Caco-2 (cell line): Measurements from ENCODE around the gene STT3B. TPM values are rescaled to one million over a fixed set of nuclear protein-coding genes. Genes with fewer than 3 reads are reported as not detected.

Experiments
- BruUV-seq: library from RNA; stranded (reverse); fragments of 400-500 nt; replicated peaks from 2 replicates; lab custom pipeline; 2021; lab: Mats Ljungman, UMichigan
- CTCF ChIA-PET: fragments of 300-600 bp; sonication (Branson Sonifier 250); formaldehyde crosslinking; loops from one replicate; lab custom pipeline; 2022; ENCODE audit warnings: antibody characterized with exemption; lab: Charles Lee
- POLR2A ChIA-PET: fragments of 300-600 bp; sonication (Branson Sonifier 250); formaldehyde crosslinking; loops from one replicate; lab custom pipeline; 2022; ENCODE audit warnings: antibody characterized with exemption; lab: Charles Lee
- DNase-seq, 2 experiments: peaks; one replicate each; pipeline versions ENCODE4 v3.0.0 to v3.0.0-alpha.2; 2020 to 2022
- H3K27me3 ChIP-seq: replicated peaks from 2 replicates; pipeline ENCODE4 v1.6.0; 2011; ENCODE audit warnings: low read length; ENCODE audit not compliant: control insufficient read depth, insufficient read depth
- H3K36me3 ChIP-seq: 2 replicates; pipeline ENCODE4 v1.5.1; 2011; ENCODE audit warnings: low read length; ENCODE audit not compliant: control insufficient read depth, insufficient read depth
- H3K4me1 ChIP-seq: fragments of 250-450 bp; sonication (Bioruptor Pico); 2 replicates; pipeline ENCODE4 v1.5.1; 2020; ENCODE audit warnings: mild to moderate bottlenecking
- H3K4me3 ChIP-seq: 2 replicates; pipeline ENCODE4 v1.5.1; 2011; ENCODE audit warnings: low read depth, mild to moderate bottlenecking, control low read depth, low read length
- H3K9me3 ChIP-seq: fragments of 250-450 bp; sonication (Bioruptor Pico); 2 replicates; pipeline ENCODE4 v1.5.1; 2020; ENCODE audit warnings: mild to moderate bottlenecking, moderate library complexity
- H3K27ac Mint-ChIP-seq: one replicate; pipeline ENCODE4 v1.8.0; 2022; ENCODE audit warnings: mixed read lengths; ENCODE audit not compliant: unreplicated experiment
- H3K27me3 Mint-ChIP-seq: one replicate; pipeline ENCODE4 v1.8.0; 2022; ENCODE audit warnings: mixed read lengths; ENCODE audit not compliant: insufficient read depth, unreplicated experiment
- H3K36me3 Mint-ChIP-seq: one replicate; pipeline ENCODE4 v1.8.0; 2022; ENCODE audit warnings: mild to moderate bottlenecking, mixed read lengths; ENCODE audit not compliant: insufficient read depth, unreplicated experiment
- H3K4me1 Mint-ChIP-seq: one replicate; pipeline ENCODE4 v1.8.0; 2022; ENCODE audit warnings: low read depth, mixed read lengths; ENCODE audit not compliant: unreplicated experiment
- H3K4me3 Mint-ChIP-seq: one replicate; pipeline ENCODE4 v1.8.0; 2022; ENCODE audit warnings: mild to moderate bottlenecking, moderate library complexity, mixed read lengths; ENCODE audit not compliant: unreplicated experiment
- H3K9me3 Mint-ChIP-seq: one replicate; pipeline ENCODE4 v1.8.0; 2022; ENCODE audit warnings: mixed read lengths; ENCODE audit not compliant: unreplicated experiment
- intact Hi-C: fragments of 100-400 bp; cut with micrococcal nuclease; formaldehyde crosslinking; loops from one replicate; pipeline ENCODE4 v1.10.0; 2022; ENCODE audit not compliant: unreplicated experiment
- total RNA-seq: library from RNA; stranded (reverse); gene quantifications from 2 replicates; pipeline ENCODE4 v1.2.3, GENCODE V29; 2022
- TF ChIP-seq, protein P1 (sequence below), 2 experiments: fragments of 200-600 bp in 1 of 2; IDR thresholded peaks; 1 replicate in 1 of 2; 2 replicates in 1 of 2; pipeline versions ENCODE4 v1.5.1 to v1.8.0; 2011 to 2022; ENCODE audit warnings: antibody characterized with exemption in 1 of 2, control low read depth in 1 of 2, inconsistent platforms in 1 of 2, low read depth in 1 of 2, low read length in 1 of 2, mild to moderate bottlenecking in 1 of 2, moderate library complexity in 1 of 2; ENCODE audit not compliant: insufficient read depth in 1 of 2, severe bottlenecking in 1 of 2, unreplicated experiment in 1 of 2

The STT3B gene
- total RNA-seq, 1 experiment from 2014 or later, result 162 TPM

- no peak overlapping the region for H3K4me3 ChIP-seq
- H3K27me3 Mint-ChIP-seq, result no peaks in the 10 kb centered on the region
- intact Hi-C loops, result no loop called here
- no peaks in the 10 kb centered on the region for H3K4me1 Mint-ChIP-seq
- ChIA-PET CTCF (no interaction called here), POLR2A (interaction anchor here (1.6 kb wide), 1 partner anchor 10 kb away, joined by 6 read pairs; the partner anchor contains the start of gene STT3B)
- TF ChIP-seq, protein P1, sequence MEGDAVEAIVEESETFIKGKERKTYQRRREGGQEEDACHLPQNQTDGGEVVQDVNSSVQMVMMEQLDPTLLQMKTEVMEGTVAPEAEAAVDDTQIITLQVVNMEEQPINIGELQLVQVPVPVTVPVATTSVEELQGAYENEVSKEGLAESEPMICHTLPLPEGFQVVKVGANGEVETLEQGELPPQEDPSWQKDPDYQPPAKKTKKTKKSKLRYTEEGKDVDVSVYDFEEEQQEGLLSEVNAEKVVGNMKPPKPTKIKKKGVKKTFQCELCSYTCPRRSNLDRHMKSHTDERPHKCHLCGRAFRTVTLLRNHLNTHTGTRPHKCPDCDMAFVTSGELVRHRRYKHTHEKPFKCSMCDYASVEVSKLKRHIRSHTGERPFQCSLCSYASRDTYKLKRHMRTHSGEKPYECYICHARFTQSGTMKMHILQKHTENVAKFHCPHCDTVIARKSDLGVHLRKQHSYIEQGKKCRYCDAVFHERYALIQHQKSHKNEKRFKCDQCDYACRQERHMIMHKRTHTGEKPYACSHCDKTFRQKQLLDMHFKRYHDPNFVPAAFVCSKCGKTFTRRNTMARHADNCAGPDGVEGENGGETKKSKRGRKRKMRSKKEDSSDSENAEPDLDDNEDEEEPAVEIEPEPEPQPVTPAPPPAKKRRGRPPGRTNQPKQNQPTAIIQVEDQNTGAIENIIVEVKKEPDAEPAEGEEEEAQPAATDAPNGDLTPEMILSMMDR (IDR thresholded peaks at IDR 0.05; ENCODE audit: insufficient read depth in 1 of 2, low read depth in 1 of 2, low read length in 1 of 2, severe bottlenecking in 1 of 2, unreplicated experiment in 1 of 2), result no peak
- H3K9me3 Mint-ChIP-seq, result no peaks in the 10 kb centered on the region
- H3K4me3 Mint-ChIP-seq, result no peak overlapping the region
- H3K27ac Mint-ChIP-seq, result no peak overlapping the region
- H3K4me1 ChIP-seq, result no peaks in the 10 kb centered on the region
- no peak for DNase-seq
- no peaks in the 10 kb centered on the region for H3K27me3 ChIP-seq
- no peaks in the 10 kb centered on the region for H3K36me3 ChIP-seq
- no peaks in the 10 kb centered on the region for H3K9me3 ChIP-seq
- no peaks in the 10 kb centered on the region for H3K36me3 Mint-ChIP-seq
- no TSS peak for BruUV-seq
Observed at GRCh38 chr3:31522152-31522551, 10.6 kb upstream of the STT3B start.

DNA sequence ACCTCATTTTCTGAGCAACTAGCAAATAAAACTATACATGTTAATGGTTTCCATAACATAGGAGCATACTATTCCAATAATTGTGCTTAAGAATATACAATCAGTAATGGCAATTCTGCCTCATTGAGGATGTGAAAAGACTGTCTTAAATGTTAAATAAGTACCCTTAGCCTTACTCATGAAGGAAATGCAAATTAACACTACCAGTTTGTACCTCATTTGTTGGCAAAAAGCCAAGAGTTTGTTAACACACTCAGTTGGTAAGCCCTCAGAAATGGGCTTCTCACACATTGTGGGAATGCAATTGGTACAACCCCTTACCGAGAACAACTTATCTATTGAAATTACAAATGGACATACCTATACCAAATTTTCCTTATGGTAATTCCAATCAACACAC is 9.2 kb upstream of the STT3B start:
- Mint-ChIP-seq H3K4me1 (no peaks in the 10 kb centered on the region), H3K36me3 (no peaks in the 10 kb centered on the region), H3K9me3 (no peaks in the 10 kb centered on the region), H3K27ac (no peak overlapping the region), H3K4me3 (no peak overlapping the region), H3K27me3 (no peaks in the 10 kb centered on the region)
- Histone ChIP-seq H3K36me3 (no peaks in the 10 kb centered on the region), H3K9me3 (no peaks in the 10 kb centered on the region), H3K4me1 (no peaks in the 10 kb centered on the region), H3K4me3 (no peak overlapping the region), H3K27me3 (no peaks in the 10 kb centered on the region)
- TF ChIP-seq, protein P1 (IDR thresholded peaks at IDR 0.05; ENCODE audit: insufficient read depth in 1 of 2, low read depth in 1 of 2, low read length in 1 of 2, severe bottlenecking in 1 of 2, unreplicated experiment in 1 of 2), result no peak
- POLR2A ChIA-PET, result no interaction called here
- CTCF ChIA-PET, result no interaction called here
- intact Hi-C loops, result no loop called here
- no peak for DNase-seq
- BruUV-seq, result no TSS peak

DNA sequence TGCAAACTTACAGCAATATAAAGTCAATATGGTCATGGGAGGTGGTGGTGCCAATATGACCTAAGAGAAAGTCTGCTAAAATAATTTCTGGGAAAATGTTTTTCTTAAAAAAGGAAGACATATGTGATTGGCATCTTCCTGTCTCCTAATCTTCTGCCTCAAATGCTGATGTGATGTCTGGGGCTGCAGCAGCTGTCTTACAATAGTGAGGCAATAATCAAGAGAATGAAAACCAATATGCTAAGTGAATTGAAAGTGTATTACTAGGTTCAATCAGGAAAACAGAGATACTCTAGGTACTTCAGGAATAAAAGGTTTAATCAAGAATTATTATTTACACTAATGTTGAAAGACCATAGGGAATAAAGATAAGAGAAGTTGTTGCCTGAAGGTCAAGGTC is 7.2 kb upstream of the STT3B start:
- Mint-ChIP-seq H3K4me3 (no peak overlapping the region), H3K4me1 (no peaks in the 10 kb centered on the region), H3K36me3 (no peaks in the 10 kb centered on the region), H3K27me3 (no peaks in the 10 kb centered on the region), H3K9me3 (no peaks in the 10 kb centered on the region), H3K27ac (no peak overlapping the region)
- CTCF ChIA-PET, result no interaction called here
- Histone ChIP-seq H3K9me3 (no peaks in the 10 kb centered on the region), H3K36me3 (no peaks in the 10 kb centered on the region), H3K27me3 (no peaks in the 10 kb centered on the region), H3K4me3 (no peak overlapping the region), H3K4me1 (peaks cover 1% of the 10 kb centered on the region; the same call in 1 of the 2 replicates)
- POLR2A ChIA-PET, result no interaction called here
- DNase-seq, result no peak
- intact Hi-C loops, result no loop called here
- BruUV-seq, result no TSS peak
- TF ChIP-seq, protein P1 (IDR thresholded peaks at IDR 0.05; ENCODE audit: insufficient read depth in 1 of 2, low read depth in 1 of 2, low read length in 1 of 2, severe bottlenecking in 1 of 2, unreplicated experiment in 1 of 2), result no peak
